GM12878 (cell line): ENCODE data around the gene ARID3B. TPM values are rescaled to one million over a fixed set of nuclear protein-coding genes. Genes with fewer than 3 reads are reported as not detected.

Source experiments
- ATAC-seq: fragments of 200-7000 bp; cut with Tn5 transposase; 3 replicates; pipeline ENCODE4 v1.9.1; 2020; ENCODE audit warnings: mild to moderate bottlenecking, moderate library complexity
- BruUV-seq: library from RNA; stranded (reverse); fragments of 400-500 nt; replicated peaks from 2 replicates; lab custom pipeline; 2021; lab: Mats Ljungman, UMichigan
- CTCF ChIA-PET: fragments of 300-600 bp; sonication (Branson Sonifier 250); formaldehyde crosslinking; extraction: SDS; loops from one replicate; lab custom pipeline; 2021; ENCODE audit warnings: inconsistent platforms; lab: Yijun Ruan, JAX
- POLR2A ChIA-PET: fragments of 350-600 bp; formaldehyde crosslinking; extraction: SDS; loops from one replicate; lab custom pipeline; 2021; ENCODE audit warnings: inconsistent platforms; lab: Charles Lee
- RAD21 ChIA-PET: fragments of 300-600 bp; sonication (Branson Sonifier 250); formaldehyde crosslinking; loops from one replicate; lab custom pipeline; 2023; ENCODE audit warnings: antibody characterized with exemption; ENCODE audit not compliant: unreplicated experiment; lab: Charles Lee
- SMC1A ChIA-PET: fragments of 300-600 bp; sonication (Branson Sonifier 250); formaldehyde crosslinking; loops from one replicate; lab custom pipeline; 2023; ENCODE audit not compliant: unreplicated experiment, uncharacterized antibody; lab: Charles Lee
- DNase-seq: peaks from one replicate; pipeline ENCODE4 v3.0.0-alpha.2; 2011; ENCODE audit warnings: low read depth, low spot score
- FAIRE-seq: peaks from 3 replicates; lab custom pipeline; 2011; peaks lifted over from hg19 to GRCh38; lab: Jason Lieb, UNC
- H2AFZ ChIP-seq: 2 replicates; pipeline ENCODE4 v1.6.0; 2011; ENCODE audit warnings: low read depth, low read length, control low read depth; ENCODE audit not compliant: control insufficient read depth
- H3K27ac ChIP-seq: 2 replicates; pipeline ENCODE4 v1.5.1; 2011; ENCODE audit warnings: control low read depth; ENCODE audit not compliant: control insufficient read depth, insufficient read depth
- H3K27me3 ChIP-seq, 2 experiments: replicated peaks in 1 of 2; 2 replicates each; pipeline versions ENCODE4 v1.6.0 to v1.6.1; 2011; ENCODE audit warnings: low read length in 1 of 2; ENCODE audit not compliant: control insufficient read depth in 2 of 2, insufficient read depth in 2 of 2
- H3K36me3 ChIP-seq, 2 experiments: 2 replicates each; pipeline ENCODE4 v1.5.1; 2011; ENCODE audit warnings: low read length in 1 of 2; ENCODE audit not compliant: control insufficient read depth in 2 of 2, insufficient read depth in 2 of 2
- H3K4me1 ChIP-seq: 2 replicates; pipeline ENCODE4 v1.6.1; 2011; ENCODE audit warnings: mild to moderate bottlenecking, low read length, moderate library complexity, mixed read lengths; ENCODE audit not compliant: control insufficient read depth, insufficient read depth
- H3K4me2 ChIP-seq: 2 replicates; pipeline ENCODE4 v1.6.0; 2011; ENCODE audit warnings: control low read depth; ENCODE audit not compliant: control insufficient read depth, insufficient read depth
- H3K4me3 ChIP-seq: fragments of 200-600 bp; sonication (generic); 2 replicates; pipeline ENCODE4 v1.5.1; 2016
- H3K79me2 ChIP-seq: 2 replicates; pipeline ENCODE4 v1.6.0; 2011; ENCODE audit warnings: low read length; ENCODE audit not compliant: control insufficient read depth, insufficient read depth
- H3K9ac ChIP-seq: 2 replicates; pipeline ENCODE4 v1.8.0; 2011; ENCODE audit warnings: low read length, control low read depth, mixed read lengths; ENCODE audit not compliant: control insufficient read depth, insufficient read depth
- H3K9me3 ChIP-seq: replicated peaks from 3 replicates; pipeline ENCODE4 v1.5.1; 2011; ENCODE audit warnings: mild to moderate bottlenecking, low read length; ENCODE audit not compliant: control insufficient read depth, insufficient read depth
- H4K20me1 ChIP-seq: 2 replicates; pipeline ENCODE4 v1.6.0; 2011; ENCODE audit not compliant: control insufficient read depth, insufficient read depth
- ASH2L ChIP-seq: fragments of 300-600, 200-600 bp; sonication (generic); IDR thresholded peaks from 2 replicates; pipeline ENCODE4 v1.6.1; 2017; ENCODE audit warnings: low read depth, mild to moderate bottlenecking, borderline replicate concordance
- ATF7 ChIP-seq: fragments of 450-650 bp; IDR thresholded peaks from 2 replicates; pipeline ENCODE4 v1.6.1; 2016; ENCODE audit warnings: low read depth, mild to moderate bottlenecking
- CBX3 ChIP-seq: fragments of 200-600 bp; sonication (generic); IDR thresholded peaks from 2 replicates; pipeline ENCODE4 v1.6.1; 2016; ENCODE audit warnings: low read depth, borderline replicate concordance
- CHD4 ChIP-seq: fragments of 200-600 bp; sonication (generic); IDR thresholded peaks from 2 replicates; pipeline ENCODE4 v1.6.1; 2016; ENCODE audit warnings: mild to moderate bottlenecking
- E4F1 ChIP-seq: fragments of 450-650 bp; IDR thresholded peaks from 2 replicates; pipeline ENCODE4 v1.6.1; 2018; ENCODE audit warnings: borderline replicate concordance, mild to moderate bottlenecking; ENCODE audit not compliant: partially characterized antibody
- IKZF2 ChIP-seq, 2 experiments: fragments of 450-650 bp; IDR thresholded peaks; 2 replicates each; pipeline ENCODE4 v1.6.1; 2017; ENCODE audit warnings: mild to moderate bottlenecking in 2 of 2, moderate library complexity in 2 of 2
- JUNB ChIP-seq: IDR thresholded peaks from 2 replicates; pipeline ENCODE4 v1.6.1; 2016; ENCODE audit warnings: antibody characterized with exemption, mild to moderate bottlenecking
- JUND ChIP-seq: IDR thresholded peaks from 2 replicates; pipeline ENCODE4 v1.6.1; 2012; ENCODE audit warnings: low read depth, mild to moderate bottlenecking, low read length, improper control_type of control experiment, moderate library complexity
- KAT2A ChIP-seq: conservative IDR thresholded peaks from 2 replicates; pipeline ENCODE4 v1.6.1; 2011; ENCODE audit warnings: low read depth, low read length; ENCODE audit not compliant: control insufficient read depth
- KDM1A ChIP-seq: fragments of 200-600 bp; sonication (generic); IDR thresholded peaks from 2 replicates; pipeline ENCODE4 v1.6.1; 2016; ENCODE audit warnings: borderline replicate concordance
- NKRF ChIP-seq: fragments of 450-650 bp; conservative IDR thresholded peaks from 2 replicates; pipeline ENCODE4 v1.6.1; 2017; ENCODE audit warnings: mild to moderate bottlenecking, moderate library complexity
- POU2F2 ChIP-seq: IDR thresholded peaks from 3 replicates; pipeline ENCODE4 v1.6.1; 2011; ENCODE audit warnings: low read depth, mild to moderate bottlenecking, low read length, borderline replicate concordance
- RAD21 ChIP-seq: IDR thresholded peaks from 2 replicates; pipeline ENCODE4 v1.6.1; 2011; ENCODE audit warnings: mild to moderate bottlenecking, low read depth, low read length, moderate library complexity; ENCODE audit not compliant: insufficient read depth
- RELA ChIP-seq: fragments of 450-650 bp; IDR thresholded peaks from 2 replicates; pipeline ENCODE4 v1.8.0; 2014; ENCODE audit warnings: borderline replicate concordance; ENCODE audit not compliant: partially characterized antibody
- TAF1 ChIP-seq: IDR thresholded peaks from 2 replicates; pipeline ENCODE4 v1.6.1; 2011; ENCODE audit warnings: mild to moderate bottlenecking, low read depth, low read length, borderline replicate concordance
- TCF3 ChIP-seq: IDR thresholded peaks from 2 replicates; pipeline ENCODE4 v1.6.1; 2012; ENCODE audit warnings: low read depth, mild to moderate bottlenecking, low read length, borderline replicate concordance; ENCODE audit not compliant: insufficient read depth
- USF2 ChIP-seq: IDR thresholded peaks from 2 replicates; pipeline ENCODE4 v1.6.1; 2011; ENCODE audit warnings: low read depth, low read length, improper control_type of control experiment, borderline replicate concordance
- ZBED1 ChIP-seq: IDR thresholded peaks from 2 replicates; pipeline ENCODE4 v1.6.1; 2016; ENCODE audit warnings: borderline replicate concordance
- ZNF217 ChIP-seq: fragments of 450-650 bp; IDR thresholded peaks from 2 replicates; pipeline ENCODE4 v1.6.1; 2017; ENCODE audit warnings: antibody characterized with exemption, mild to moderate bottlenecking
- ZNF384 ChIP-seq: IDR thresholded peaks from 2 replicates; pipeline ENCODE4 v1.6.1; 2012; ENCODE audit warnings: low read depth, mild to moderate bottlenecking, low read length, improper control_type of control experiment, borderline replicate concordance
- WGBS: methylation state at CpG from one replicate; pipeline ENCODE4 v1.1.6; 2016; ENCODE audit warnings: low lambda C conversion rate; ENCODE audit not compliant: insufficient replicate concordance, insufficient coverage; ENCODE audit errors: missing lambda C conversion rate; 5-methylcytosine and 5-hydroxymethylcytosine counted together
- in situ Hi-C: fragments of 300-500 bp; cut with MboI; formaldehyde crosslinking; loops from 9 replicates; pipeline ENCODE4 v1.14.3; 2018; ENCODE audit warnings: mixed read lengths
- intact Hi-C: fragments of 100-400 bp; cut with micrococcal nuclease; formaldehyde crosslinking; loops from one replicate; pipeline ENCODE4 v1.14.2; 2022; ENCODE audit not compliant: unreplicated experiment
- polyA plus RNA-seq, 11 experiments: library from polyadenylated mRNA; depleted of rRNA in 4 of 11; unstranded in 6 of 11; stranded (reverse) in 5 of 11; fragments of >200 nt; fragmentation: Nextera tagmentation in 4 of 11; fragmentation: Illumina TruSeq in 1 of 11; extraction: Ambion mirVana in 4 of 11; extraction: Trizol in 1 of 11; gene quantifications; 1 replicate in 1 of 11; 2 replicates in 10 of 11; pipeline versions ENCODE4 v1.2.1 to v1.2.3, GENCODE V29; 2011 to 2016; ENCODE audit warnings: inconsistent platforms in 2 of 11, missing spikeins in 2 of 11, low read depth in 1 of 11
- total RNA-seq, 4 experiments: library from RNA; depleted of rRNA in 3 of 4; stranded (reverse); fragments of >200 nt in 3 of 4; fragmentation: Illumina TruSeq in 1 of 4; extraction: Trizol in 1 of 4; gene quantifications; 2 replicates each; pipeline versions ENCODE4 v1.2.1 to v1.2.3, GENCODE V29; 2013 to 2021

ARID3B gene
- total and polyA plus RNA-seq, 10 of the 15 experiments (the other 5 are each of a cell fraction or from before 2014, with no cell fraction given), result 1.1 to 33.4 (median 24.0) TPM

- Histone ChIP-seq H3K79me2 (no peaks in the 10 kb centered on the region), H2AFZ (no peak overlapping the region), H3K27ac (no peak overlapping the region), H3K4me2 (no peak overlapping the region), H3K4me3 (no peak overlapping the region), H3K9ac (no peak overlapping the region), H4K20me1 (no peaks in the 10 kb centered on the region), H3K27me3 (no peaks in the 10 kb centered on the region), H3K9me3 (no peaks in the 10 kb centered on the region), H3K36me3 (peaks cover 52 to 61% of the 10 kb centered on the region in 2 experiments), H3K4me1 (no peaks in the 10 kb centered on the region)
- ATAC-seq, result no peak
- ChIA-PET CTCF (no interaction called here), SMC1A (no interaction called here), RAD21 (no interaction called here), POLR2A (no interaction called here)
- WGBS, result 98% methylated on average over 6 of the region's 6 CpGs
- intact Hi-C loops, result no loop called here
- no peak for TF ChIP-seq USF2
- no peak for TF ChIP-seq CBX3
- no peak for TF ChIP-seq TCF3
- TF ChIP-seq NKRF, result no peak
- no peak for TF ChIP-seq ZNF384
- TF ChIP-seq RAD21, result no peak
- no peak for TF ChIP-seq JUND
- no peak for TF ChIP-seq TAF1
- no peak for TF ChIP-seq CHD4
- no peak for TF ChIP-seq IKZF2 (IDR thresholded peaks at IDR 0.05)
- no peak for TF ChIP-seq RELA
- TF ChIP-seq KAT2A, result no peak
- no peak for TF ChIP-seq ASH2L
- TF ChIP-seq ZBED1, result no peak
- no peak for TF ChIP-seq ZNF217
- TF ChIP-seq KDM1A, result no peak
- TF ChIP-seq E4F1, result no peak
- TF ChIP-seq ATF7, result no peak
- TF ChIP-seq POU2F2, result no peak
- no peak for TF ChIP-seq JUNB
- no peak for FAIRE-seq
- no TSS peak for BruUV-seq
- DNase-seq, result no peak
- in situ Hi-C loops, result no loop called here
Observed at GRCh38 chr15:74589826-74590225, 48.8 kb downstream of the ARID3B start.
